IPS-20b (cell line): ENCODE measurements around the gene PRKCQ.

Experiments
- H3K27ac ChIP-seq: one replicate; pipeline ENCODE4 v1.5.1; 2013; ENCODE audit warnings: low read length
- H3K27me3 ChIP-seq: 2 replicates; pipeline ENCODE4 v1.6.1; 2013; ENCODE audit warnings: mild to moderate bottlenecking, low read length, inconsistent platforms; ENCODE audit not compliant: insufficient read depth
- H3K36me3 ChIP-seq: 2 replicates; pipeline ENCODE4 v1.6.1; 2013; ENCODE audit warnings: low read depth, mild to moderate bottlenecking, inconsistent platforms, low read length, moderate library complexity; ENCODE audit not compliant: insufficient read depth
- H3K4me1 ChIP-seq: 2 replicates; pipeline ENCODE4 v1.6.1; 2013; ENCODE audit warnings: mild to moderate bottlenecking, control low read depth, inconsistent platforms, low read length, moderate library complexity; ENCODE audit not compliant: insufficient read depth
- H3K4me3 ChIP-seq: 2 replicates; pipeline ENCODE4 v1.5.1; 2013; ENCODE audit warnings: mild to moderate bottlenecking, low read length, inconsistent platforms
- H3K9ac ChIP-seq: 2 replicates; pipeline ENCODE4 v1.6.1; 2013; ENCODE audit warnings: low read depth, mild to moderate bottlenecking, inconsistent platforms, low read length, moderate library complexity
- H3K9me3 ChIP-seq: 2 replicates; pipeline ENCODE4 v1.6.1; 2013; ENCODE audit warnings: mild to moderate bottlenecking, low read depth, low read length, inconsistent platforms; ENCODE audit not compliant: insufficient read depth

Gene PRKCQ

GRCh38 chr10:6399879-6400278 is 180.2 kb downstream of the PRKCQ start:
- Histone ChIP-seq H3K4me3 (no peak overlapping the region), H3K9me3 (no peaks in the 10 kb centered on the region), H3K27me3 (no peaks in the 10 kb centered on the region; the same call in 1 of the 2 replicates), H3K36me3 (no peaks in the 10 kb centered on the region), H3K9ac (no peak overlapping the region), H3K4me1 (peaks cover 13% of the 10 kb centered on the region; the same call in 1 of the 2 replicates), H3K27ac (no peak overlapping the region)

DNA sequence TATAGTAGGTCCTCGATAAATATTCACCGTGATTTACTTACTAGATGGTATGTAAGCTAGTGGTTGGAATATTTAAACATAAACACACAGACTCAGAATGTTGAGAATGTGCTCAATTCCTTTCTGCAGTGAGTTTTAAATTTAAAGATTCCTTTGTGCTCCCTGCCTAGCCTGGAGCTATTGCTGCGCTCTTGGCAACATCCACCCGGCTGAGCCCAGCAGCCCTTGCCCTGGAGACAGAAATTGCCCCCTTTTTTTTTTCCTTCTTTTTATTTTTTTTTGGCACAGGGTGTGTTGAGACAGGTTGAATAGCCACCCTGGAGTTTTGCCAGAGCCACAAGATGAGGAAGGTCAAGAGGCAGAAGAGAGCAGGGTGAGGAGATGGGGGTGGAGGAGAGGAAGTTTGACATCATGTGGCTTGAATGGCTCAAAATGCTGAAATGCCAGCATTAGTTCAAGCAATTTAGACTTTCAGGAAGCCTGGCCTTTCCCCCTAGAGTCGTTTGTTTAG is 180.8 kb downstream of the PRKCQ start:
- H3K27ac ChIP-seq, result no peak overlapping the region
- no peaks in the 10 kb centered on the region for H3K36me3 ChIP-seq
- no peak overlapping the region for H3K4me3 ChIP-seq
- H3K9me3 ChIP-seq, result no peaks in the 10 kb centered on the region
- no peak overlapping the region for H3K9ac ChIP-seq
- H3K27me3 ChIP-seq, result no peaks in the 10 kb centered on the region; the same call in 1 of the 2 replicates
- peaks cover 13% of the 10 kb centered on the region; the same call in 1 of the 2 replicates for H3K4me1 ChIP-seq

DNA sequence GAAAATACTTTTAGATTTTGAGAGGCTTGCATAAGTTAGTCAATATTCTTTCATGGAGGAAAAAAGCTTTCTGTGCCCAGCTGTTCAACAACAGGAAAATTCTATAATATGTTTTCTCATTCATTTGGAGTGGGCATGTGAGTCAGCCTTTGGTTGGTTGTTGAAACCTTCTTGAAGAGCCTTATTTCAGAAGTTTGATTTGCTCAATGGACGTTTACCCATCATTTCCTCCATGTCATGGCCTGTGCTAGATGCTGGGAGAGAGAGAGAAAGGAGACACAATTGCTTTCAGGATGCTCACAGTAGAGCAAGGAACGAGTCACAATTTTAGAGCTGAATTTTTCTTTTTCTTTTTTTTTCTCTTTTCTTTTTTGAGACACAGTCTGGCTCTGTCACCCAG is 181.7 kb downstream of the PRKCQ start:
- no peaks in the 10 kb centered on the region; the same call in 1 of the 2 replicates for H3K27me3 ChIP-seq

GRCh38 chr10:6396652-6397051 is 183.4 kb downstream of the PRKCQ start:
- Histone ChIP-seq H3K9ac (no peak overlapping the region), H3K27ac (no peak overlapping the region), H3K9me3 (no peaks in the 10 kb centered on the region), H3K27me3 (no peaks in the 10 kb centered on the region), H3K4me1 (peaks cover 13% of the 10 kb centered on the region; the same call in 1 of the 2 replicates), H3K36me3 (no peaks in the 10 kb centered on the region), H3K4me3 (no peak overlapping the region)

More for the DNA sequence above, 181.7 kb downstream of the PRKCQ start:
- no peaks in the 10 kb centered on the region for H3K9me3 ChIP-seq
- H3K4me3 ChIP-seq, result no peak overlapping the region
- H3K9ac ChIP-seq, result no peak overlapping the region
- no peaks in the 10 kb centered on the region for H3K36me3 ChIP-seq
- H3K4me1 ChIP-seq, result peaks cover 13% of the 10 kb centered on the region; the same call in 1 of the 2 replicates
- H3K27ac ChIP-seq, result no peak overlapping the region

- Histone ChIP-seq H3K27ac (no peak overlapping the region), H3K9ac (no peak overlapping the region)
Observed at GRCh38 chr10:6396226-6396625, 183.8 kb downstream of the PRKCQ start.

GRCh38 chr10:6395606-6396005 is 184.5 kb downstream of the PRKCQ start:
- Histone ChIP-seq H3K27me3 (no peaks in the 10 kb centered on the region), H3K4me1 (peaks cover 6% of the 10 kb centered on the region; the same call in 1 of the 2 replicates), H3K36me3 (no peaks in the 10 kb centered on the region), H3K9ac (no peak overlapping the region), H3K9me3 (no peaks in the 10 kb centered on the region), H3K27ac (no peak overlapping the region), H3K4me3 (no peak overlapping the region)

More at GRCh38 chr10:6396226-6396625, 183.8 kb downstream of the PRKCQ start:
- Histone ChIP-seq H3K36me3 (no peaks in the 10 kb centered on the region), H3K4me1 (peaks cover 9% of the 10 kb centered on the region; the same call in 1 of the 2 replicates), H3K4me3 (no peak overlapping the region), H3K9me3 (no peaks in the 10 kb centered on the region), H3K27me3 (no peaks in the 10 kb centered on the region)

- no peaks in the 10 kb centered on the region for H3K27me3 ChIP-seq
- no peak overlapping the region for H3K4me3 ChIP-seq
- no peaks in the 10 kb centered on the region for H3K4me1 ChIP-seq
- H3K9me3 ChIP-seq, result peaks cover 10% of the 10 kb centered on the region; the same call in 1 of the 2 replicates
- no peak overlapping the region for H3K27ac ChIP-seq
- H3K36me3 ChIP-seq, result no peaks in the 10 kb centered on the region
- H3K9ac ChIP-seq, result no peak overlapping the region
Observed at GRCh38 chr10:6394084-6394483, 186.0 kb downstream of the PRKCQ start.

- Histone ChIP-seq H3K36me3 (no peaks in the 10 kb centered on the region), H3K27me3 (no peaks in the 10 kb centered on the region), H3K9me3 (peaks cover 14% of the 10 kb centered on the region; the same call in 1 of the 2 replicates), H3K4me1 (no peaks in the 10 kb centered on the region), H3K4me3 (no peak overlapping the region), H3K27ac (no peak overlapping the region), H3K9ac (no peak overlapping the region)
Observed at GRCh38 chr10:6393168-6393567, 186.9 kb downstream of the PRKCQ start.

DNA sequence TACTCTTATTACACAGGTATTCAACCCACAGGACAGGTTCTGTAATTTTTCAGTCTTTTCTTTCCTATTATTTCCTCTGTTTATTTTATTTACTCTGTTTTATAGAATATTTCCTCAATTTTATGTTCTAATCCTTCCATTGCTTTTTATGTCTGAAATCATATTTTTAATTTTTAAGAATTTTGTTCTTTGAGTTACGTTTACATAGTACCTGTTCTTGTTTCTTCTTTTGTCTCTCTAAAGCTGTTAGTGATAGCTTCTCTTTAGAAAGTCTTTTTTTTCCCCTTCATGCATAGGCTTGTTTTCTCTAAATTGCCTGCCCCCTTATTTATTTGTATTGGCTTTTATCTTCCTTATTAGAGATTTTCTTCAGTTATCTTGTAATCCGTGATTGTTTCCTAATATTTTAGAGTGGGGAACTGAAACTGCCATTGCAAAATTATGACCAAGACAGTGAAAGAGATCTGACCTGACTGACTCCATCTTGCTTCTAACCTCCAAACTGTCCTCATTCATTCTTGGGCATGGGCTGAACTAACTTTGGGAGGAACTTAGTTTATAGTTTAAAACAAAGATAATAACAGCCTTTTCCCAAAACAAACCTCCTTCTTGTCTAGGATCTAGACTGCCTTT is 189.7 kb downstream of the PRKCQ start:
- Histone ChIP-seq H3K9me3 (peaks cover 14% of the 10 kb centered on the region; the same call in 1 of the 2 replicates), H3K4me3 (no peak overlapping the region), H3K27me3 (no peaks in the 10 kb centered on the region), H3K27ac (no peak overlapping the region), H3K4me1 (no peaks in the 10 kb centered on the region), H3K9ac (no peak overlapping the region), H3K36me3 (no peaks in the 10 kb centered on the region)

GRCh38 chr10:6388261-6388893 is 191.7 kb downstream of the PRKCQ start:
- Histone ChIP-seq H3K27me3 (no peaks in the 10 kb centered on the region), H3K27ac (no peak overlapping the region), H3K9me3 (peaks cover 14% of the 10 kb centered on the region; the same call in 1 of the 2 replicates), H3K9ac (no peak overlapping the region), H3K4me1 (no peaks in the 10 kb centered on the region), H3K4me3 (no peak overlapping the region), H3K36me3 (no peaks in the 10 kb centered on the region)

- H3K27ac ChIP-seq, result no peak overlapping the region
- H3K4me1 ChIP-seq, result no peaks in the 10 kb centered on the region
- no peaks in the 10 kb centered on the region for H3K36me3 ChIP-seq
- no peak overlapping the region for H3K4me3 ChIP-seq
- H3K27me3 ChIP-seq, result no peaks in the 10 kb centered on the region
- H3K9me3 ChIP-seq, result peaks cover 23% of the 10 kb centered on the region
- H3K9ac ChIP-seq, result no peak overlapping the region
Observed at GRCh38 chr10:6386960-6387359, 193.1 kb downstream of the PRKCQ start.

GRCh38 chr10:6386346-6386745 is 193.7 kb downstream of the PRKCQ start:
- Histone ChIP-seq H3K4me1 (no peaks in the 10 kb centered on the region), H3K27ac (no peak overlapping the region), H3K9ac (no peak overlapping the region)

More at GRCh38 chr10:6386346-6386745, 193.7 kb downstream of the PRKCQ start:
- H3K27me3 ChIP-seq, result no peaks in the 10 kb centered on the region
- no peak overlapping the region for H3K4me3 ChIP-seq
- no peaks in the 10 kb centered on the region for H3K36me3 ChIP-seq
- H3K9me3 ChIP-seq, result peaks cover 29% of the 10 kb centered on the region
